Measurements from ENCODE around the gene SCAF4.
A peak's percentile ranks its signal among the peaks of the same experiment; 100 is the strongest.

Gene SCAF4, protein sequence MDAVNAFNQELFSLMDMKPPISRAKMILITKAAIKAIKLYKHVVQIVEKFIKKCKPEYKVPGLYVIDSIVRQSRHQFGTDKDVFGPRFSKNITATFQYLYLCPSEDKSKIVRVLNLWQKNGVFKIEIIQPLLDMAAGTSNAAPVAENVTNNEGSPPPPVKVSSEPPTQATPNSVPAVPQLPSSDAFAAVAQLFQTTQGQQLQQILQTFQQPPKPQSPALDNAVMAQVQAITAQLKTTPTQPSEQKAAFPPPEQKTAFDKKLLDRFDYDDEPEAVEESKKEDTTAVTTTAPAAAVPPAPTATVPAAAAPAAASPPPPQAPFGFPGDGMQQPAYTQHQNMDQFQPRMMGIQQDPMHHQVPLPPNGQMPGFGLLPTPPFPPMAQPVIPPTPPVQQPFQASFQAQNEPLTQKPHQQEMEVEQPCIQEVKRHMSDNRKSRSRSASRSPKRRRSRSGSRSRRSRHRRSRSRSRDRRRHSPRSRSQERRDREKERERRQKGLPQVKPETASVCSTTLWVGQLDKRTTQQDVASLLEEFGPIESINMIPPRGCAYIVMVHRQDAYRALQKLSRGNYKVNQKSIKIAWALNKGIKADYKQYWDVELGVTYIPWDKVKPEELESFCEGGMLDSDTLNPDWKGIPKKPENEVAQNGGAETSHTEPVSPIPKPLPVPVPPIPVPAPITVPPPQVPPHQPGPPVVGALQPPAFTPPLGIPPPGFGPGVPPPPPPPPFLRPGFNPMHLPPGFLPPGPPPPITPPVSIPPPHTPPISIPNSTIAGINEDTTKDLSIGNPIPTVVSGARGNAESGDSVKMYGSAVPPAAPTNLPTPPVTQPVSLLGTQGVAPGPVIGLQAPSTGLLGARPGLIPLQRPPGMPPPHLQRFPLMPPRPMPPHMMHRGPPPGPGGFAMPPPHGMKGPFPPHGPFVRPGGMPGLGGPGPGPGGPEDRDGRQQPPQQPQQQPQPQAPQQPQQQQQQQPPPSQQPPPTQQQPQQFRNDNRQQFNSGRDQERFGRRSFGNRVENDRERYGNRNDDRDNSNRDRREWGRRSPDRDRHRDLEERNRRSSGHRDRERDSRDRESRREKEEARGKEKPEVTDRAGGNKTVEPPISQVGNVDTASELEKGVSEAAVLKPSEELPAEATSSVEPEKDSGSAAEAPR
- 29.9 to 59.6 (median 37.3) reads per million in 3 donors for total RNA-seq

DNA sequence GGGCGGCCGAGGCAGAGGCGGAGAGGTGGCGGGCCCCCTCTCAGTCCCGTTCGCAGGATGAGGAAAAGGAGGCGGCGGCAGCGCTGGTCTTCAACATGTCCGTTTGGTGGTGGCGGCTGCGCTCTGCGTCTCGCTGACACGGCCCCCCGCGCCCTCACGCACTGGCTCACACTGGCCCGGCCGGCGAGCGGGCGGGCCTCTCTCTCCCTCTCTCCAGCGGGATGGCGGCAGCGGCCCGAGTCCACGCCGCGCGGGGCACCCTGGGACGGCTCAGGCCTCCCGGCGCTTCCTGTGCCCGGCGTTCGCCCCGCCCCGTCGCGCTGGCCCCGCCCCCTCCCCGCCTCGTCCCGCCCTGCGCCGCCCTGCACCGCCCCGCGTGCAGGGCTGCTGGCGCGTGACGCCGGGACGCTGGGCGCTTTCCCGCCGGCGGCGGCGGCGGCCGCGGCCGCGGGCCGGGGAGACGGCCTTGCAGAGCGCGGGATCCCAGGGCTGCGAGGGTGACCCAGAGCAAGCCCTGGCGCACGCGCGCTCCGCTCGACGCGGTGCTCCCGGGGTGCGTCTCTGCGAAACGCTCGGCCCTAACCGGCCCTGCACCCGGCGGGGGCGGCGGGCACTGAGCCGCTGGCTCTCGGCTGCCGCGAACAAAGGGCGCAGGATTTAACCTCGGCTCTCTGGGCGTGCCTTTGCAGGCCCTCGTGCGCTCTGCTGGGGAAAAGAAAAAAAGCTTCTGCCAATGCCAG lies at the start of gene SCAF4:
TSS of gene SCAF4 (minus strand) at position 262 of the 740 bp plus-strand sequence. CDS start 426 bp downstream, outside the sequence.
- peaks cover 27% of the 10 kb centered on the region for H3K4me1 ChIP-seq (ENCODE audit: control insufficient read depth, insufficient read depth, low read length, poor library complexity, severe bottlenecking)
- no peaks in the 10 kb centered on the region for H3K9me3 ChIP-seq (ENCODE audit: control insufficient read depth, low read length)
- peak within 1 kb of the TSS; percentile 98 for H3K4me3 ChIP-seq (ENCODE audit: insufficient read depth, low read depth, low read length, poor library complexity, severe bottlenecking)
- no peaks in the 10 kb centered on the region for H3K27me3 ChIP-seq (replicated peaks; ENCODE audit: control insufficient read depth, insufficient read depth, low read length, poor library complexity, severe bottlenecking)
- peak within 1 kb of the TSS; percentile 86 for H3K27ac ChIP-seq (ENCODE audit: insufficient read depth, low read length, poor library complexity, severe bottlenecking)
- no peaks in the 10 kb centered on the region for H3K36me3 ChIP-seq (ENCODE audit: control insufficient read depth, insufficient read depth, low read length)
- peak; percentile 73 to 76 (median 74) for DNase-seq

DNA sequence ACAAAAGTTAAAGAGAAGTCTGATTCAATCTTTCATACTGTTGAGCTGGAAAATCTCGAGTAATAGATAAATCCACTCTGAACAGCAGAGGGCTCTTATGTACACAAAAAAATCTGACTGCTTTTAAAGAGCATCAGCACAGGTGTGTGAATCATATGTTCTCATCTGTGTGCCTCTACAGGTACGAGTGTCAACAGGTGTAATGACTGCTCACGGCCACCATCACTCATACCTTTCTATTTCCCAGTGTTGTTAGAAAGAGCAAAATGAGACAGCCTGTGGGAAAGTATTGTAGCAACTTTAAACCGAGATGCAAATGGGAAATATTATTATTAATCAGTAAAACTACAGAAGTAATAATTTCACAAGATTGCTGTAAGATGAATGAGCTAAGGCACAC lies 49.0 kb upstream of the SCAF4 start:
- Histone ChIP-seq H3K4me3 (ENCODE audit: insufficient read depth, low read depth, low read length, poor library complexity, severe bottlenecking) (no peak overlapping the region), H3K27ac (ENCODE audit: insufficient read depth, low read length, poor library complexity, severe bottlenecking) (no peak overlapping the region), H3K27me3 (replicated peaks; ENCODE audit: control insufficient read depth, insufficient read depth, low read length, poor library complexity, severe bottlenecking) (no peaks in the 10 kb centered on the region), H3K4me1 (ENCODE audit: control insufficient read depth, insufficient read depth, low read length, poor library complexity, severe bottlenecking) (no peaks in the 10 kb centered on the region), H3K9me3 (ENCODE audit: control insufficient read depth, low read length) (no peaks in the 10 kb centered on the region), H3K36me3 (ENCODE audit: control insufficient read depth, insufficient read depth, low read length) (no peaks in the 10 kb centered on the region)
- no peak for DNase-seq

DNA sequence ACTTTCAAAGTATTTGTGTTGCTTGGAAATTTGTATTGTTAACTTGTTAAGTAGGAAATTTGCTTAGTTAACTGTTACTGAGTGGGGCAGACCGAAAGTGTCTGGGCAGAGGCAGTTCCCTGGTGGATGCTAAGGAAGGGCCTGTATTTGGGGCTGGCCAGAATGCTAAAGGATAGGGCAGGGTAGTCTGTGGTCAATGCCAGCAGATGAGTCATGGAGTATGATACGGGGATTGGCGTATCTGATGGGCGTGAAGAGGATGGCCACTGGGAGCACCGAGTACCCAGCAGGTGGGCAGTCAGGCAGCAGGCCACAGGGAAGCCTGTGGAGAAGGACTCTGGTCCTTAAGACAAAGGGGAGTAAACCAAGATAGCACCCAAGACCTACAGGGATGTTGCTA lies 46.6 kb upstream of the SCAF4 start:
- Histone ChIP-seq H3K4me1 (ENCODE audit: control insufficient read depth, insufficient read depth, low read length, poor library complexity, severe bottlenecking) (no peaks in the 10 kb centered on the region), H3K4me3 (ENCODE audit: insufficient read depth, low read depth, low read length, poor library complexity, severe bottlenecking) (no peak overlapping the region), H3K36me3 (ENCODE audit: control insufficient read depth, insufficient read depth, low read length) (no peaks in the 10 kb centered on the region), H3K9me3 (ENCODE audit: control insufficient read depth, low read length) (no peaks in the 10 kb centered on the region), H3K27me3 (replicated peaks; ENCODE audit: control insufficient read depth, insufficient read depth, low read length, poor library complexity, severe bottlenecking) (no peaks in the 10 kb centered on the region), H3K27ac (ENCODE audit: insufficient read depth, low read length, poor library complexity, severe bottlenecking) (no peak overlapping the region)
- DNase-seq, result no peak

DNA sequence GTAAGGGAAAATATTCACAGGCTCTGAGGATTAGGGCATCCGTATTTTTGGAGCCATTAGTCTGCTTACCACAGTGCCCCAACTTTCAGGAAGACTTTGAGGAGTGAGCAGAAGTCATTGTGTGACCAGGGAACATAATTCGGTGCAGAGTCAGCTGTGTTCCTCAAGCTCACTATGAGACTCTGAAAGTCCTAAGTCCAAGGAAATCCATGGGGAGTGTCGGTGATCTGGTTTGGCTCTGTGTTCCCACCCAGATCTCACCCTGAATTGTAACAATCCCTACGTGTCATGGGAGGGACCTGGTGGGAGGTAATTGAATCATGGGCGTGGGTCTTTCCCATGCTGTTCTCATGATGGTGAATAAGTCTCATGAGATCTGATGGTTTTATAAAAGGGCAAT lies 45.9 kb upstream of the SCAF4 start:
- H3K4me3 ChIP-seq (ENCODE audit: insufficient read depth, low read depth, low read length, poor library complexity, severe bottlenecking), result no peak overlapping the region
- DNase-seq, result no peak
- no peak overlapping the region for H3K27ac ChIP-seq (ENCODE audit: insufficient read depth, low read length, poor library complexity, severe bottlenecking)
- H3K4me1 ChIP-seq (ENCODE audit: control insufficient read depth, insufficient read depth, low read length, poor library complexity, severe bottlenecking), result no peaks in the 10 kb centered on the region
- H3K27me3 ChIP-seq (replicated peaks; ENCODE audit: control insufficient read depth, insufficient read depth, low read length, poor library complexity, severe bottlenecking), result no peaks in the 10 kb centered on the region
- no peaks in the 10 kb centered on the region for H3K36me3 ChIP-seq (ENCODE audit: control insufficient read depth, insufficient read depth, low read length)
- H3K9me3 ChIP-seq (ENCODE audit: control insufficient read depth, low read length), result no peaks in the 10 kb centered on the region

DNA sequence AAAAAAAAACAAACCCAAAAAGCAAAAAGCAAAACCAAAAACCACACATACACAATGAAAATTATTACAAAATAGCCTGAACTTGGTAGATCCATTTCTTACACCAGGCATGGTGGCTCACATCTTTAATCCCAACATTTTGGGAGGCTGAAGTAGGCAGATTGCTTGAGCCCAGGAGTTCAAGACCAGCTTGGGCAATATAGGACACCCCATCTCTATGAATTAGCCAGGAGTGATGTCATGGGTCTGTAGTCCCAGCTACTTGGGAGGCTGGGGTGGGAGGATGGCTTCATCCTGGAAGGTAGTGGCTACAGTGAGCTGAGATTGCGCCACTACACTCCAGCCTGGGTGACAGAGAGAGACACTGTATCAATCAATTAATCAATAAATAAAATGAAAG lies 42.1 kb upstream of the SCAF4 start:
- Histone ChIP-seq H3K9me3 (ENCODE audit: control insufficient read depth, low read length) (no peaks in the 10 kb centered on the region), H3K4me1 (ENCODE audit: control insufficient read depth, insufficient read depth, low read length, poor library complexity, severe bottlenecking) (no peaks in the 10 kb centered on the region), H3K36me3 (ENCODE audit: control insufficient read depth, insufficient read depth, low read length) (no peaks in the 10 kb centered on the region), H3K27me3 (replicated peaks; ENCODE audit: control insufficient read depth, insufficient read depth, low read length, poor library complexity, severe bottlenecking) (no peaks in the 10 kb centered on the region), H3K27ac (ENCODE audit: insufficient read depth, low read length, poor library complexity, severe bottlenecking) (no peak overlapping the region), H3K4me3 (ENCODE audit: insufficient read depth, low read depth, low read length, poor library complexity, severe bottlenecking) (no peak overlapping the region)
- no peak for DNase-seq

DNA sequence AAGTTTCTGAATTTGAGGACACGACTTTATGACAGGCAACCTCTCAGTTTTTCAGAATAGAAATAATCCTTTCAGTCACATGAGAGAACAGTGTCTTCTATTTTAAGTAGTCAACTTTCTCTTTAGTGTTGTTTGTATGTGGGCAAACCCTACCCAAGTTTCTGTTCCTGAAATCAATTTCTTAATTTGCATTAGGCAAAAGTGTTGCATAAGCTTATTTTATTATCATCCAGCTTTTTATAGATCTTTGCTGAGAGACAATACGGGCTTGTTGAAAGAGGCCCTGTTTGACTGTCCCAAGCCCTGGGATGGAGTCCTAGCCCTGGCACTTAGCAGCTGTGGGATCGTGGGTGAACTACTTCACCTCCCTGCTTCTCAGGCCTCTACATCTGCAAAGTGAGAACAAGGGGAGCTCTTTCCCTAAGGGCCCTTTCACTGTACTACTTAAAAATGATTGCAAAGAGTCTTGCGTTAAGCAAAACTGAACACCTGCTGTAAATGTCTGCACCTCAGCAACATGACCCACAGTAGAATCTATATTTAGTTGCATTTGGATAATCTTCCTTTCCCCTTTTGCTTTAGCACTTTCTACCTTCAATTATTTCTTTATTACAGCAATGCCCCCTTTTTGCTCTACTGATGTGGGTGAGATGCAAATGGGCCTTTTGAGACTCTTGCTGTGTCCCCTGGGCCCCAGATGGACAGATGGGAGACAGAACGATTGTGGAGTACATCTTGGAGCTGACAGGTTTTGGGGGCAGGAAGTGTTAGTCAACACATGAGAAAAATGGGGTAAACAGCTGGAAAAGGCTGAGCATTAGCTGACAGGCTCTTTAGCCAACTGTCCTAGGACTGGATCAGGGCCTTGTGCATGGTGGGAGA lies 41.0 kb upstream of the SCAF4 start:
- no peak overlapping the region for H3K4me3 ChIP-seq (ENCODE audit: insufficient read depth, low read depth, low read length, poor library complexity, severe bottlenecking)
- no peak for DNase-seq
- no peaks in the 10 kb centered on the region for H3K9me3 ChIP-seq (ENCODE audit: control insufficient read depth, low read length)
- H3K27ac ChIP-seq (ENCODE audit: insufficient read depth, low read length, poor library complexity, severe bottlenecking), result no peak overlapping the region
- no peaks in the 10 kb centered on the region for H3K27me3 ChIP-seq (replicated peaks; ENCODE audit: control insufficient read depth, insufficient read depth, low read length, poor library complexity, severe bottlenecking)
- H3K36me3 ChIP-seq (ENCODE audit: control insufficient read depth, insufficient read depth, low read length), result no peaks in the 10 kb centered on the region
- no peaks in the 10 kb centered on the region for H3K4me1 ChIP-seq (ENCODE audit: control insufficient read depth, insufficient read depth, low read length, poor library complexity, severe bottlenecking)

DNA sequence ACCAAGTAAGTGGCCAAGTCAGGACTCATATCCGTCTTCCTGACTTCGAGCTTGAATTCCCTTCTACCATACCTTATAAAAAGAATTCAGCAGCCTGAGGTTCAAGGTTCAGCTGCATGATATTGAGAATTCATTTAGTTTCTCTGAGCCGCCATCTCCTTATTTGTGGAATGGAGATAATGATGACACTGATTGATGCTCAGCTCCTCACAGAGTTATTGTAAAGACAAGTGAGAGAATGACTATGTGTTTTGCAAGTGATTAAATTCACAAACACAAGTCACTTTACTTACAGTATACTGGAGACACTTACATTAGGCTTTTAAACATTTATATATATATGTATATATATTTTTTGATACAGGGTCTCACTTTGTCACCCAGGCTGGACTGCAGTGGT lies 39.8 kb upstream of the SCAF4 start:
- Histone ChIP-seq H3K9me3 (ENCODE audit: control insufficient read depth, low read length) (no peaks in the 10 kb centered on the region), H3K27me3 (replicated peaks; ENCODE audit: control insufficient read depth, insufficient read depth, low read length, poor library complexity, severe bottlenecking) (no peaks in the 10 kb centered on the region), H3K36me3 (ENCODE audit: control insufficient read depth, insufficient read depth, low read length) (no peaks in the 10 kb centered on the region), H3K27ac (ENCODE audit: insufficient read depth, low read length, poor library complexity, severe bottlenecking) (no peak overlapping the region), H3K4me1 (ENCODE audit: control insufficient read depth, insufficient read depth, low read length, poor library complexity, severe bottlenecking) (no peaks in the 10 kb centered on the region), H3K4me3 (ENCODE audit: insufficient read depth, low read depth, low read length, poor library complexity, severe bottlenecking) (no peak overlapping the region)
- no peak for DNase-seq

DNA sequence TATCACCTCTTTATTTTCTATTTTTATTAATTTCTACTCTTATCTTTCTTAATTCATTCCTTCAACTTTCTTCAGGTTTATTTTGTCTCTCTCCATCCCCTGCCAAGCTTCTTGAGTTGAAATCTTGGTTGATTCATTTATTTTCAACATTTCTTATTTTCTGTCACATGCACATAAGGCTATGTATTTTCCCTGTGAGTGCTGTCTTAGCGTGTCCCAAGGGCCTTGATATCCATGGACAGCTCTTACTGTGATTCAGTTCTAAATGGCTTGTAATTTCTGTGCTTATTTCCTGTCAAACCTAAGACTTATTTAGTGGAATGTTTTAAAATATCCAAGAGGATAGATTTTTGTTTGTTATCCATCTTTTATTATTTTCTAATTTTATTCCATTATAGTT lies 36.8 kb upstream of the SCAF4 start:
- Histone ChIP-seq H3K4me1 (ENCODE audit: control insufficient read depth, insufficient read depth, low read length, poor library complexity, severe bottlenecking) (no peaks in the 10 kb centered on the region), H3K27ac (ENCODE audit: insufficient read depth, low read length, poor library complexity, severe bottlenecking) (no peak overlapping the region), H3K36me3 (ENCODE audit: control insufficient read depth, insufficient read depth, low read length) (no peaks in the 10 kb centered on the region), H3K27me3 (replicated peaks; ENCODE audit: control insufficient read depth, insufficient read depth, low read length, poor library complexity, severe bottlenecking) (no peaks in the 10 kb centered on the region), H3K9me3 (ENCODE audit: control insufficient read depth, low read length) (no peaks in the 10 kb centered on the region), H3K4me3 (ENCODE audit: insufficient read depth, low read depth, low read length, poor library complexity, severe bottlenecking) (no peak overlapping the region)
- no peak for DNase-seq

DNA sequence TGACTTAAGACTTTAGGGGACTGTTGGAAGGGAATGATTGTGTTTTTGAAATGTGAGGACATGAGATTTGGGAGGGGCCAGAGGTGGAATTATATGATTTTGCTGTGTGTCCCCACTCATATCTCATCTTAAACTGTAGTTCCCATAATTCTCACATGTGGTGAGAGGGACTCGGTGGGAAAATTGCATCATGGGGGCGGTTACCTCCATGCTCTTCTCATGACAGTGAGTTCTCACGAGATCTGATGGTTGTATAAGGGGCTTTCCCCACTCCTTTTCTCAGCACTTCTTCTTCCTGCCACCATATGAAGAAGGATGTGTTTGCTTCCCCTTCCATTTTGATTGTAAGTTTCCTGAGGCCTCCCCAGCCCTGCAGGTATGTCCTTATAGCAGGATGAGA lies 35.0 kb upstream of the SCAF4 start:
- DNase-seq, result no peak

More for the DNA sequence above, 35.0 kb upstream of the SCAF4 start:
- H3K27ac ChIP-seq (ENCODE audit: insufficient read depth, low read length, poor library complexity, severe bottlenecking), result no peak overlapping the region
- no peaks in the 10 kb centered on the region for H3K27me3 ChIP-seq (replicated peaks; ENCODE audit: control insufficient read depth, insufficient read depth, low read length, poor library complexity, severe bottlenecking)
- H3K4me3 ChIP-seq (ENCODE audit: insufficient read depth, low read depth, low read length, poor library complexity, severe bottlenecking), result no peak overlapping the region
- no peaks in the 10 kb centered on the region for H3K9me3 ChIP-seq (ENCODE audit: control insufficient read depth, low read length)
- H3K4me1 ChIP-seq (ENCODE audit: control insufficient read depth, insufficient read depth, low read length, poor library complexity, severe bottlenecking), result no peaks in the 10 kb centered on the region
- no peaks in the 10 kb centered on the region for H3K36me3 ChIP-seq (ENCODE audit: control insufficient read depth, insufficient read depth, low read length)
